Psoas muscle (tissue), 8 donors: ENCODE results near the gene PIK3CG. TPM values are rescaled to one million over a fixed set of nuclear protein-coding genes. Genes with fewer than 3 reads are reported as not detected.

Experiments
- ATAC-seq, 4 donors: fragments of 200-7000 bp; cut with Tn5 transposase; one replicate each; pipeline ENCODE4 v1.9.1; 2020; ENCODE audit warnings: moderate library complexity in 3 of 4, mild to moderate bottlenecking in 2 of 4
- DNase-seq, 2 donors: peaks; one replicate each; pipeline ENCODE4 v3.0.0-alpha.2; 2020
- H3K27ac ChIP-seq: fragments of 200-600 bp; one replicate; pipeline ENCODE4 v1.8.0; 2022
- H3K27me3 ChIP-seq, 3 donors: fragments of 200-600 bp in 1 of 3; one replicate each; pipeline versions ENCODE4 v1.6.1 to v1.8.0; 2013 to 2022; ENCODE audit warnings: low read length in 2 of 3, mild to moderate bottlenecking in 2 of 3, moderate library complexity in 1 of 3; ENCODE audit not compliant: insufficient read depth in 3 of 3
- H3K36me3 ChIP-seq, 2 donors: fragments of 200-600 bp in 1 of 2; one replicate each; pipeline versions ENCODE4 v1.6.1 to v1.8.0; 2013 to 2022; ENCODE audit warnings: low read depth in 1 of 2, mild to moderate bottlenecking in 1 of 2, moderate library complexity in 1 of 2; ENCODE audit not compliant: insufficient read depth in 1 of 2
- H3K4me1 ChIP-seq: fragments of 200-600 bp; one replicate; pipeline ENCODE4 v1.8.0; 2022
- H3K4me3 ChIP-seq: fragments of 200-600 bp; one replicate; pipeline ENCODE4 v1.8.0; 2022; ENCODE audit warnings: mild to moderate bottlenecking
- H3K9me3 ChIP-seq: fragments of 200-600 bp; one replicate; pipeline ENCODE4 v1.8.0; 2022
- CTCF ChIP-seq: fragments of 200-600 bp; IDR thresholded peaks from one replicate; pipeline ENCODE4 v1.8.0; 2022; ENCODE audit warnings: antibody characterized with exemption
- WGBS, 3 donors: extraction: QIAGEN DNeasy Blood & Tissue Kit; methylation state at CpG; one replicate each; pipeline versions ENCODE4 v1.1.6 to v1.1.7; 2013; 5-methylcytosine and 5-hydroxymethylcytosine counted together
- intact Hi-C, 2 donors: fragments of 100-400 bp; cut with DNase I; formaldehyde crosslinking; loops; one replicate each; pipeline versions ENCODE4 v1.11.0 to v1.14.2; 2022
- polyA plus RNA-seq, 3 donors: library from polyadenylated mRNA; stranded (reverse); fragments of 200-250 nt; gene quantifications; one replicate each; pipeline ENCODE4 v1.2.3, GENCODE V29; 2013
- total RNA-seq, 4 donors: library from RNA; stranded (reverse); fragmentation: NEBNext Ultra II Directional in 2 of 4; extraction: Animal tissue kit (Norgen Biotek cat#: 25700) in 2 of 4; gene quantifications; one replicate each; pipeline versions ENCODE4 v1.2.1 to v1.2.4, GENCODE V29; 2021 to 2023
- donor health status: healthy with polysubstance abuse.
- donor health status: DM: no; HTN: no; CAD: no; lungs with moderate emphysema.
- donor health status: Bipolar disorder and iron deficiency.
- donor health status: healthy.
- donor health status: DM: yes; HTN: yes; CAD: no.
- donor health status: DM: no; HTN: no; CAD: no.
- donor health status: DM: no; HTN: no; CAD: no.
- donor health status: DM: yes; HTN: yes; CAD: no.

The PIK3CG gene
- total and polyA plus RNA-seq, 7 donors: 0.13 to 1.6 (median 0.74) TPM

DNA sequence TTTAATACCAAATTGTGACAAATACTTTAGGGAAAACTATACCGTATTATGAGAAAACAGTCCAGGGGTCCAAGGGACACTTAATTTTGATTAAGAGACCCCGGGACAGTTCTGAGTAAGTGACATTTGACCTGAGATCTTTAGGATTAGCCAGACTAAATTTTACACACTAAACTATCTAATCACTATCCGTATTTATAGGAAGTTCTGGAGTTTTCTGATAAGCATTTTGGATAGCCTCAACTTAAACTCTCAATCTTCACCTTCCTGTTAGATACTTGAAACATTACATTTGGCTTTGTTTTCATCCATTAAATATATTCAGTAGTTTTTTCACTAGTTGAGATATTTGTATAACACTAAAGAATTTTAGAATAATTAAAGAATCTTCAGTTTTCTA, 5.4 kb downstream of the PIK3CG start:
- intact Hi-C loops: no loop called here
- TF ChIP-seq CTCF: no peak
- no peaks in the 10 kb centered on the region for H3K4me1 ChIP-seq
- no peak overlapping the region for H3K4me3 ChIP-seq
- ATAC-seq (no peak), DNase-seq (no peak)
- WGBS, 3 donors: 56 to 59% (median 56%) methylated on average over 3 of the region's 3 CpGs
- H3K27ac ChIP-seq: no peak overlapping the region
- no peaks in the 10 kb centered on the region for H3K9me3 ChIP-seq
- no peaks in the 10 kb centered on the region for H3K27me3 ChIP-seq
- H3K36me3 ChIP-seq: no peaks in the 10 kb centered on the region

- no peak overlapping the region for H3K4me3 ChIP-seq
- intact Hi-C loops: no loop called here
- no peak overlapping the region for H3K27ac ChIP-seq
- no peak for DNase-seq
- no peak for TF ChIP-seq CTCF
- H3K9me3 ChIP-seq: no peaks in the 10 kb centered on the region
- WGBS, 3 donors: 77 to 83% (median 77%) methylated on average over 1 of the region's 1 CpG
- no peak for ATAC-seq
- no peaks in the 10 kb centered on the region for H3K36me3 ChIP-seq
- H3K4me1 ChIP-seq: no peaks in the 10 kb centered on the region
- no peaks in the 10 kb centered on the region for H3K27me3 ChIP-seq
Measured at GRCh38 chr7:106870983-106871410, 5.9 kb downstream of the PIK3CG start.

DNA sequence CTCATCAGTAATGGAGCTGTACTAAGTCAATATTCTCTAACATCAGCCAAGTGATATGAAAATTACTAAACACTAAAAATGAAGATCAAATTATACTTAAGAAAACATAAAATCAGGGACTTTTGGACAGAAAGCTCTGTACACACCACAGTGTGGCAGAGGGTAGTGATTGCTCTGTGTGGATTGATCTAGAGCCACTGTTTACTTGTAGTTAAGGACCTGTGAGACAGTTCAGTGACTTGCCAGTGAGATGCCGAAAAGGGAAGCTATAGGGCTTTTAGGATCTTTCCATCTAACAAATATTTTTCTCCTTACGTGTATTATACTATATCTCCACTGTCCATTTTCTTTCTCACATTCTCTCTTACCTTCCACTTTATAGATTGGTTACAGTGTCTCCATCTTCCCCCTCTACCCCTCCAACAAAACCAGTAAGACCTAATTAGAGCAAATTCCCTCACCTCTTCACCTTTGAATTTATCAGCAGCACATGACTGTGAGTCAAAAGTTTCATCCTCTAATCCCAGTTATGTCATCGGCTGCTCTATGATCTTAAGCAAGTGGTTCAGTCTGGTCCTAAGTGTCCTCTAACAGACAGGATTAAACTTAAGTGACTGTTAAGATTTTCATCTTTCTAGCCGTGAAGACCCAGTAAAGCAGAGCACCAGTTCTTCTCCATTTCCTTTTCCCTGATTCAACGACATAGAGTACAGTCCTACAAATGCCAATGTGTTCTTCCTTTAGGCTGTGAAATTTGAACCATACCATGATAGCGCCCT, 6.9 kb downstream of the PIK3CG start:
- Histone ChIP-seq H3K9me3 (no peaks in the 10 kb centered on the region), H3K36me3 (no peaks in the 10 kb centered on the region), H3K27ac (no peak overlapping the region), H3K4me3 (no peak overlapping the region), H3K4me1 (no peaks in the 10 kb centered on the region), H3K27me3 (no peaks in the 10 kb centered on the region)
- WGBS, 3 donors: 67 to 78% (median 73%) methylated on average over 6 of the region's 6 CpGs
- no peak for TF ChIP-seq CTCF
- ATAC-seq (no peak), DNase-seq (no peak)
- intact Hi-C loops: no loop called here

DNA sequence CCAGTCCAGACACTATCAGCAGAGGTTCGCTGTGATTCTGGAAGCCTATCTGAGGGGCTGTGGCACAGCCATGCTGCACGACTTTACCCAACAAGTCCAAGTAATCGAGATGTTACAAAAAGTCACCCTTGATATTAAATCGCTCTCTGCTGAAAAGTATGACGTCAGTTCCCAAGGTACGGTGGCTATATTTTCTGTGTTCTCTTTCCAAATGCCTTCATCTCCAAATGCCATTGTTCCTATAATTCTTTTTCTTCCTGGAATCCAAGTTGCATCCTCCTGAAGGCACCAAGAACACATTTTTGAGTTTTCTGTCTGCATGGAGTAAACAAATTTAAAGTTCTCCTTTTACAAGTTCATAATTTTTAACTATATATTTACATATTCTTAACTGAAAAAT, 7.7 kb downstream of the PIK3CG start:
- ATAC-seq (no peak), DNase-seq (no peak)
- no peaks in the 10 kb centered on the region for H3K36me3 ChIP-seq
- 83 to 89% (median 88%) methylated on average over 6 of the region's 6 CpGs for WGBS, 3 donors
- H3K4me1 ChIP-seq: no peaks in the 10 kb centered on the region
- TF ChIP-seq CTCF: no peak
- H3K9me3 ChIP-seq: no peaks in the 10 kb centered on the region
- H3K27ac ChIP-seq: no peak overlapping the region
- no peak overlapping the region for H3K4me3 ChIP-seq
- intact Hi-C loops: no loop called here
- no peaks in the 10 kb centered on the region for H3K27me3 ChIP-seq

DNA sequence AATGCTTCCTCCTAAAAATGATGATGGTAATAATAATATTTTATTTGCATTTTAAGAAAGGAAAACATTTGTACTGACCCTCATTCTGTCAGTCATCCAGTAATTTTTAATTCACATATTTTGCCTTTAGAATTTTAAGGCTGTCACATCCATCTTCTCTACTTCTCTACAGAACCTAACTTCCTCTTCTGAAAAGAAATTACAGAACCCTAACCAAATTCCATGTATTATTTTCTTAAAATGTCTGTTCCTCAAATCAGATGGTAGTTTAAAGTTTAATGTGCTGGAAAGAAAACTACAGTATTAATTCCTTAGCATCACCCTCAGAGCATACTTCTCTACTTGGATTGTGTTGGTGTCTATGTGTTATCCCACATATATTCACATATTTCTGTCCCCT, 9.0 kb downstream of the PIK3CG start:
- ATAC-seq: no peak
- no peaks in the 10 kb centered on the region for H3K27me3 ChIP-seq
- no peak overlapping the region for H3K27ac ChIP-seq
- intact Hi-C loops: no loop called here
- DNase-seq: no peak
- no peak for TF ChIP-seq CTCF
- no peak overlapping the region for H3K4me3 ChIP-seq
- no peaks in the 10 kb centered on the region for H3K36me3 ChIP-seq
- H3K4me1 ChIP-seq: no peaks in the 10 kb centered on the region
- H3K9me3 ChIP-seq: no peaks in the 10 kb centered on the region
